Measurements from ENCODE around the gene ZNF813.

Gene ZNF813

GRCh38 chr19:53521373-53522202 lies 54.1 kb downstream of the ZNF813 start:
- ATAC-seq, result no peak

DNA sequence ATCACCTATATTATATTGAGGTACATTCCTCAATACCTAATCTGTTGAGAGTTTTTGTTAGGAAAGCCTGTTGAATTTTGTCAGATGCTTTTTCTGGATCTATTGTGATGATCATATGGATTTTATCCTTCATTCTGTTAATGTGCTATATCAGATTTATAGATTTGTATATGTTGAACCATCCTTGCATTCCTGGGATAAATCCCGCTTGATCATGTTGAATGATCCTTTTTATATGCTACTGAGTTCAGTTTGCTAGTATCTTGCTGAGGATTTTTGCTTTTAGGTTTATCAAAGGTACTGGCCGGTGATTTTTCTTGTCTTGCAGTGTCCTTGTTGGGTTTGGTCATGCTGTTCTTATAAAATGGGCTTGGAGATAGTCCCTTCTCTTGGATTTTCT lies 58.4 kb downstream of the ZNF813 start:
- ATAC-seq, result no peak

- no peak for ATAC-seq
Observed at GRCh38 chr19:53530622-53531021, 63.1 kb downstream of the ZNF813 start.

DNA sequence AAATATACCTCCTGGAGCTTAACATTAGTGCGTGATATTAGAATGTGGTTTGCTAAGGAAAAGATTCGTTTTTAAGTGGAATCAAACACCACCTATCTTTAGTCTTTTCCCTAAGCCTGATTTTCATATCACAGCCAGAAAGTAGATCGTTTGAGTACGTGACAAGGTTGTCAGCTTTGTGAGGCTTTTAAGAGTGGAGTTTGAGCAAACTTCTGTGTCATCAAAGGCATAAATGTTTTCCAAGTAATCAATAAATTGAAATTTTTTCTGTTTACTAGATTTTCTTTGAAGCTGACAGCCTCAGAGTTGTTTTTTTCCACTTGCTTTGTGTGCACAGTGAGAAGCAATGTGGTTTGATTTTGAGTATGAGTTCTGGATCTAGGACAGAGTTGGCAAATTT lies 63.9 kb downstream of the ZNF813 start:
- ATAC-seq, result no peak

- no peak for ATAC-seq
Observed at GRCh38 chr19:53532362-53532761, 64.8 kb downstream of the ZNF813 start.

DNA sequence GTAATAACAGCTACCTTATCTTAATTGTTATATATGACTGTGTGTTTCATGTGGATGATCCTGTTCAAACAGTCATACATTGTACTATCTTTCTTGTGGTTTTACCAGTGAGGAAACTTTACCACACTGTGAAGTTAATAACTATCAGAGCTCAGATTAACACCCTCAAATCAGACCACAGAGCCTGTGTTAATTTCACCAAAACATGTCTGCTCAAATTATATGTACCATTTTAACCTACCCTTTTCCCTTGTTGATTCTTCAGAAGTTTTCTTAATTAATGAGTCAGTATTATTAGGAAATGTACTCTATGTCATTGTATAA lies 68.7 kb downstream of the ZNF813 start:
- peak in 1 of 2 donors; percentile 33 for ATAC-seq

DNA sequence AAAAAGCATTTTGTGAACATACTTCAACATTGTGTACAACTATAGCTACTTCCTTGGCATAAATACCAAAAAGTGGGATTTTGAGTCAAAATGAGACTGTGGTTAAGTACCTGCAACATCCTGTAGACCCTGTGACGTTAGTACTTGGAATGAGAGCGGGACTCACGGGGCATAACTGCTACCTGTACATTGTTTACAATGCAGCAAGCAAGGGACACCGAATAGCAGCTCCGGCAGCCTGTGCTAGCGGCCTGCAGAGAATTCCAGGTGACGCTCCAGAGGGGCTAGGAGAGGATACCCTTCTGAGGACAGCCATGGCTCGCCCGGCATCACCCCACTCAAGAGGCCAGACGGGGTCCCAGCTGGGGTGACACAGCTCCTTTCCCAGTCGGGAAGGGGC lies 69.6 kb downstream of the ZNF813 start:
- ATAC-seq, result no peak

DNA sequence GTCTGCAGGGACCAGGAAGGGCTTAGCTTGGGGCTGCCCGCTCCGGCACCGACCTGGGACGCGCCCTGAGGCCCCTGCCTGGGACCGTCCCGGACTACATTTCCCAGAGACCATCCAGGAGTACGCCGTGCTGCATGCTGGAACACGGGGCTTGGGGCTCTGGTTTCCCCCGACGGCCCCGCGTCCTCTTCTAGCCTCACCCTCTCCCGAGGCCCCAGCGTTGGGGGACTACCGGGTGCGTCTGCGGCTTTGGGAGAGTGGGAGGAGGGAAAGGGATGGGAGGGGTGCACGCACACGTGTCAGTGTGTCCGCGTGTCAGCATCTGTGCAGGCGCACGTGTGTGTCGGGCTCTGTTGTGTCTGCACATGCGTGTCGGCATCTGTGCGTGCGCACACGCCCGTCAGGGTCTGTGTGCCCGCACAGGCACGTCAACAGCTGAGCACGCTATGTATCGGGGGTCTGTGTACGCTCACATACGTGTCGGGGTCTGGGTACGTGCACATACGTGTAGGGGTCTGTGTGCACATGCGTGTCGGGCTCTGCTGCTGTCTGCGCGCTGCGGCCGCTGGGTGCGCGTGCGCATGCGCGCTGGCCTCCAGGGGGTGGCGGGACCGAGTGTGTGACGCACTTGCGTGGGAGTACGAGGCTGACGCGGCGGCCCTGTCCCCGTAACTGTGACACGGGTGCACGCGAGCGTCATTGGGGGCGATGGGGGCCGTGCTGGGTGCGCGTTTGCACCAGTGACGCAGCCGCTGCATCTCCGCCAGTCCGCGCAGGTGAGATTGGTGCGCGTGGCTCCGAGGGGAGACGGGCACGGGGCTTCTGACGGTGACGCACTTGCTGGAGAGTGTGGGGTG lies 70.2 kb downstream of the ZNF813 start, which contains the start of gene ZNF331:
Gene ZNF331 (plus strand): TSS at position 625 of the 857 bp plus-strand sequence. CDS start 31,232 bp downstream, outside the sequence.
- peak; percentile 77 to 82 for ATAC-seq

DNA sequence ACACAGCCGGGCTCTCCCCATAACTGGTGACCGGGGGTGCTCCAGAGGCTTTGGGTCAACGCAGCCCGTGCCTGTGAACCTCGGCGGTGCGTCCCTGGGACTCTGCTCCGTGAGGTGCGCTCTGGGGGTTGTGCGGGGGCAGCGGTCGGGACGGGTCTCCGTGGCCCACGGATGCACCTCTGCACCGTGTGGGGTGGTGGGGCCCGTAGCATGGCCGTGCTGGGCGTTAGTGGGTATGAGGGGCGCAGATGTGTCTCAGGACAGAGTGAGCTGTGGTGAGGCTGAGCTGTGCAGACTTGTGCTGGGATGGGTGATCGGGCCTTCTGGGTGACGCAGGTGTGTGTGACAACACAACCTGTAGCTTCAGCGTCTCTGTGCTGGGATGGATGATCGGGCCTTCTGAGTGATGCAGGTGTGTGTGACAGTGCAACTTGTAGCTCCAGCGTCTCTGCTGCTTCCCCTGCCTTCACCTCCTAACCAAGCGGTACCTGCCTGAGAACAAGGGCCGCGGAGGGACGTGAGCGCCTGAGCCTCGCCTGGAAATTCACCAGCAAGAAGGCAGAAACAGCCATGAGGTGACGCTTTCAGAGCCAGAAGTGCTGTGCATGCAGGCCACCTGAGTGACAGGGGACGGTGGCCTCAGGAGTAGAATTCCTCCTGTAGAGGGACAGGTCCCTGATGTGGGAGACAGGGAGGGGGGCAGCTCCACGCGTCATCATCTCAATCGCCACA lies 71.0 kb downstream of the ZNF813 start:
- no peak for ATAC-seq

DNA sequence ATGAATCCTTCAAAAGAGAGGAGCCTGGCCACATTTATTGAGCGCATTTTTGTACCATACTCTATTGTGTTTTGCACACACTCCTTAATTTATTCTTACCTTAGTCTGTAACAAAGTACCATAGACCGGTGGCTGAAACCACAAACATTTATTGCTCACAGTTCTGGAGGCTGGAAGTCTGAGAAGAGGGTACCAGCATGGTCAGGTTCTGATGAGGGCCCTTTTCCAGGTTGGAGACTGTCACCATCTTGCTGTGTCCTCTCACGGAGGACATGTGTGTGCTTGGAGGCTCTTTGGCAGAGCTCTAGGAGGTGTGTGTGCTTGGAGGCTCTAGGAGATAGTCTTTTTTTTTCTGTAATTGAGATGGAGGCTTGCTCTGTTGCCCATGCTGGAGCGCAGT lies 72.6 kb downstream of the ZNF813 start:
- ATAC-seq, result no peak

DNA sequence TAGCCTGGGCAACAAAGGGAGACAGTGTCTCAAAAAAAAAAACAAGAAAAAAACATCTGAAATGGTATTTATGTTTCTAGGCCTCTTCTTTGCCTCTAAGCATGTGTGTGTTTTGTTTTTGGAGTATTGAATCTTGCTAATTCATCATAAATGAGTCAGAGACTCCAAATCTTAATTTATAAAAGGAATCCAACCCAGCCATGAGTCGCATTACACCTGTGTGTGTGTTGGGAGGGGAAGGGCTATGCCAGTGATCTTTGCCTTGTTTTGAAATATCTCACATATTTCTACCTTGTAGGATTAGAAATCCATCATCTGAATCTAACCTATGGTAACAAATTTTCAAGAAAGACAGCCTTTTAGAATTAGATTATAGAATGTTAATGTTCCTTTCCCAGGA lies 74.4 kb downstream of the ZNF813 start:
- ATAC-seq, result no peak

DNA sequence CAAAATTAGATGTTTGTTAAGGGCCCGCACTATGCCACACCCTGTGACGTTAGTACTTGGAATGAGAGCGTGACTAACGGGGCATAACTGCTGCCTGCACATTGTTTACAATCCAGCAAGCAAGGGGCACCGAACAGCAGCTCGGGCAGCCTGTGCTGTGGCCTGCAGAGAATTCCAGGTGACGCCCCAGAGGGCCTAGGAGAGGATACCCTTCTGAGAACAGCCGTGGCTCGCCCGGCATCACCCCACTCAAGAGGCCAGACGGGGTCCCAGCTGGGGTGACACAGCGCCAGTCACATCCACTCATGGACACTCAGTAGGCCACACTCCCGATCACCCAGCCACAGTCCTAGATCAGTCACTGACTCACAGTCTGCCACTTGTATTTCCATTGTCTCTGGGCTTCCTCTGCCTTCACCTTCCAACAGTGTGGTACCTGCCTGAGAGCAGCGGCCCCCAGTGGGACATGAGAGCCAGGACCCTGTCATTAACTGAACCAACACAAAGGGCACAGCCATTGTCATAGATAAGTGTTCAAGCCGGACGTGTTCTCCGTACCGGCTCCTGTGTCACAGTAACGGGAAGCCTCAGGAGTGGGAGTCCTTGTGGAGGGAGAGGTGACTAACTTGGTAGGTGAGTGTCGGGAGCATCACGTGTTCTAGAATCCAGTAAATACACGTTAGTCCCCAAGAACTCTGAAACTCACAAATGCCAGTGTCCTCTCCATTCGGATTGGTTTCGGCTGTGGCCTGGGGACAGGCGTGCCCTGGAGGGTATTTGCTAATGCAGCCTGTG lies 77.9 kb downstream of the ZNF813 start:
- no peak for ATAC-seq

All from activated CD4-positive, CD25-positive, alpha-beta regulatory T cell treated with anti-CD3 and anti-CD28 coated beads, Interleukin-2, amount 50 U/mL, for 24 hours (primary cell).